ENCODE data around the gene ZDHHC8. TPM values are rescaled to one million over a fixed set of nuclear protein-coding genes. Genes with fewer than 3 reads are reported as not detected.

The ZDHHC8 gene
- total RNA-seq, 2 experiments from 2014 or later = 26.4 to 31.3 TPM

DNA sequence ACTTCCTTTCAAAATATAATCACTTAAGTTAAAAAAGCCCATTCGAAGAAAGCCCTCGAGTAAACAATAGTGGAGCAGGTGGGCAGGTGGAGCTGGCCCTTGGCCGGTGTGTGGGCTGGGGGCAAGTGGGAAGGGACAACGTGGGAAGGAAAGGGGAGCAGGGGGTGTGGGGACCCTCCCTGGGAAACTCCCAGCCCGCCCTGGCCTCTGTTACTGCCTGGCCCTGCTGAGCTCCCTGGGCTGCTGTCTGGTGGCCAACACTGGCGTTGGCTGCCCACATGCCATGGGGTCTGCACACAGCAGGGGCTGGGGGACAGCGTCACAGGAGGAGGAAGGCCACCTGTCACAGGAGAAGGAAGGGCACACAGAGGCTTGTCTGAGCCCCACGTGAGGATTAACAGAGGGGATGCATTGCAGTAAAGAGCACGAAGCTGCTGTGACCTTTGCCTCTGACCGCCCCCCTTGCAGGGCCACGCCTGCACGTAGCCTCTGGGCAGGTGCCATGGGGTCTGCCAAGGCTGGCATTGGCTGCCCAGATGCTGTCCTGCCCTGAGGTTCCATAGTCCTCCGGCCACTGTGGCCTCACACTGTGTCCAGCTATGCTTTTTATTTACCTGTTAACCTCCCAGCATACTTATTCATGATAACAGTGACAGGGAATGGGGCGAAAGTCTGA, 55.4 kb downstream of the ZDHHC8 start:
- no peaks in the 10 kb centered on the region for H3K36me3 Mint-ChIP-seq (ENCODE audit: low read depth)
- no peaks in the 10 kb centered on the region for H3K4me1 Mint-ChIP-seq (ENCODE audit: low read depth)
- CTCF ChIA-PET = interaction anchor here (0.6 kb wide), 1 partner anchor 304 kb away, joined by 5 read pairs; no protein-coding TSS in a partner anchor
- no peaks in the 10 kb centered on the region for H3K9me3 Mint-ChIP-seq
- no peak overlapping the region for H3K27ac Mint-ChIP-seq
- DNase-seq = no peak
- no peaks in the 10 kb centered on the region for H3K27me3 Mint-ChIP-seq (ENCODE audit: low read depth)
- intact Hi-C loops (cut with micrococcal nuclease) = no loop called here
- no peak overlapping the region for H3K4me3 Mint-ChIP-seq

DNA sequence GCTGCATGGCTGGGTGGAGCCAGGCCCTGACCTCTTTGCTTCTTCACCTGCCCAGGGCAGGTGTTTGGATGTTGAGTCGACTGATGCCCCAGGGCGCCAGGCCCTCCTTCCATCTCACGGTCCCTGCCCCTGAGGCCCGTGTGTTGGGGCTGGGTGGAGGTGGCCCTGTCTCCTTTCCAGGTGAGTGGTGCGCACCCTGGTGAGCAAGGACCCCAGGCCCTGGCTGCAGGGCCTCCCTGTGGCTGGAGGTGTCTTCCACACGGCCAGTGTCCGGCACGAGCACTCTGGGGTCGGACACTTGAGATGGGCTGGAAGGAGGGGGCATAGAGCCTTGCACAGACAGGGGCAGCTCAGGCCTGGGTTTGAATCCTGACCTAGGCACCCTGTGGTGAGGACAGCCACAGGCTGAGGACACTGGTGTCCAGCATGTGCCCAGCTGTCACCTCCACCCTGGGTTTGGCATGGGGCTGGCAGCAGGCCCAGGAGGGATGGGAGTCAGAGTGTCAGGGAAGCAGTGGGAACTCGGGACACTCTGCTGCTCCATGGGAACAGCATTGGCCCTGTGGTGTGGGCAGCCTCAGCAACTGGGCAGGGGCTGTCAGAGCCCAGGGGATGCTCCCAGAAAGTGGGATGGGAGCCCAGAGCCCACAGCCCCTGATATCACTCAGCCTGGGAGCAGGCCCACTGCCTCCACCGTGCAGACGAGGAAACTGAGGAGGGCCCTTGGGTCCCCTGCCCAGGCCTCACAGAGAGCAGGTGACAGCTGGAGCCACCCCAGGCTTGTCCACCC, 56.4 kb downstream of the ZDHHC8 start:
- no peak overlapping the region for H3K27ac Mint-ChIP-seq
- H3K9me3 Mint-ChIP-seq = no peaks in the 10 kb centered on the region
- intact Hi-C loops (cut with micrococcal nuclease) = no loop called here
- CTCF ChIA-PET = no interaction called here
- no peaks in the 10 kb centered on the region for H3K36me3 Mint-ChIP-seq (ENCODE audit: low read depth)
- DNase-seq = no peak
- H3K27me3 Mint-ChIP-seq (ENCODE audit: low read depth) = no peaks in the 10 kb centered on the region
- H3K4me3 Mint-ChIP-seq = no peak overlapping the region
- no peaks in the 10 kb centered on the region for H3K4me1 Mint-ChIP-seq (ENCODE audit: low read depth)

DNA sequence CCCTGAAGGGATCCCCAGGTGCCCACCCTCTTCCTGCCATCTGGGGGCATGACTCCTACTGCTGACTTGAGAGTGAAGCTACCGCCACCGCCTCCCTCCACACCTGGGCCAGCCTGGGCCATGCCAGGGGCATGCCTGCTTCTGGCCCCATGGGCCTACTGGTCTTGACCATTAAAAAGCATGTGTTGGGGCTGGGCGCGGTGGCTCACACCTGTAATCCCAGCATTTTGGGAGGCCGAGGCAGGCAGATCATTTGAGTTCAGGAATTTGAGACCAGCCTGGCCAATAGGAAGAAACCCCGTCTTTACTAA, 56.9 kb downstream of the ZDHHC8 start:
- H3K27me3 Mint-ChIP-seq (ENCODE audit: low read depth) = no peaks in the 10 kb centered on the region
- no peak overlapping the region for H3K27ac Mint-ChIP-seq
- DNase-seq = no peak
- H3K36me3 Mint-ChIP-seq (ENCODE audit: low read depth) = no peaks in the 10 kb centered on the region
- CTCF ChIA-PET = no interaction called here
- intact Hi-C loops (cut with micrococcal nuclease) = no loop called here
- no peak overlapping the region for H3K4me3 Mint-ChIP-seq
- H3K9me3 Mint-ChIP-seq = no peaks in the 10 kb centered on the region
- no peaks in the 10 kb centered on the region for H3K4me1 Mint-ChIP-seq (ENCODE audit: low read depth)

DNA sequence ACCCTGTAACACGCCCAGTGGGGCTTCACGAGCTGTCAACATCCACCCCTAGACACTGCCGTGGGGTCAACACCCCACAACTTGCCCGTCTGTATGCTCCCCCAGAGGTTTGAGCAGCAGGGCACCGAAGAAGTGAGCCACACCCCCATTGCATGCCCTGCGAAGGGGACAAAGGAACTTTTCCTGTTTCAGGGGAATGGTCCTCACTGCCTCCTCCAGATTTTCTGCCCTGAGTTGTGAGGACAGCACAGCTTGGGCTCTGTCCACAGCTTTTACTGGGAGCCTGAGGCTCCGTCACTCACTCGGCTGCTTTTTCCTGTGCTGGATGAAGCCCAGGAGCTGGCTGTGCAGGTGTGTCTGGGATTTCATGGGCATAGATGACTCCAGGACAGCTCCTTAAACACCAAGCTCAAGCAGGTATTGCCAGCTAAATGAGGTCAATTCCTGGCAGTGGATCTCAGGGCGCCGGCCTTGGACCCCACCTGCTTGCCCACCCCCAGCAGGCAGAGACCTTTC, 59.5 kb downstream of the ZDHHC8 start:
- intact Hi-C loops (cut with micrococcal nuclease) = no loop called here
- Mint-ChIP-seq H3K4me1 (ENCODE audit: low read depth) (no peaks in the 10 kb centered on the region), H3K27ac (no peak overlapping the region), H3K36me3 (ENCODE audit: low read depth) (no peaks in the 10 kb centered on the region), H3K9me3 (no peaks in the 10 kb centered on the region), H3K4me3 (no peak overlapping the region), H3K27me3 (ENCODE audit: low read depth) (no peaks in the 10 kb centered on the region)
- DNase-seq = no peak
- CTCF ChIA-PET = no interaction called here

DNA sequence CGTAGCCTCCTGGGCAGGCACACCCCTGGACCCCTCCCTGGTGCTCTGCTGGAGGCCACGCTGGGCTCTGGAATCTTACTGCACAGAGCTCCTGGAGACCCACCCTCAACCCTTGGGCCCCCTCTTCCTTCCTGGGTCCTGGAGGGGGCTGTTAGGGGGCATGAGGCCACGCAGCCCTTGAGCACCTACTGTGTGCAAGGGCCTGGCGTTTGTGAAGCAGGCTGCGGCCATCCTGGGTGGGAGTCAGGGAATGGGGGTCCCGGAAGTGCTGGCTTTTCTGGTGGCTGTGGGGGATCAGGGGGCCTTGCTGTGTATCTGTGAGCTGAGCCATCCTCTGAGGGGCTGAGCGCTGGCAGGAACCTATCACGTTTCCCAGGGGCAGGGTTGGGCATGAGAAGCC, 60.2 kb downstream of the ZDHHC8 start:
- Mint-ChIP-seq H3K27ac (no peak overlapping the region), H3K4me3 (no peak overlapping the region), H3K36me3 (ENCODE audit: low read depth) (no peaks in the 10 kb centered on the region), H3K9me3 (no peaks in the 10 kb centered on the region), H3K27me3 (ENCODE audit: low read depth) (no peaks in the 10 kb centered on the region), H3K4me1 (ENCODE audit: low read depth) (no peaks in the 10 kb centered on the region)
- CTCF ChIA-PET = no interaction called here
- DNase-seq = no peak
- intact Hi-C loops (cut with micrococcal nuclease) = no loop called here

DNA sequence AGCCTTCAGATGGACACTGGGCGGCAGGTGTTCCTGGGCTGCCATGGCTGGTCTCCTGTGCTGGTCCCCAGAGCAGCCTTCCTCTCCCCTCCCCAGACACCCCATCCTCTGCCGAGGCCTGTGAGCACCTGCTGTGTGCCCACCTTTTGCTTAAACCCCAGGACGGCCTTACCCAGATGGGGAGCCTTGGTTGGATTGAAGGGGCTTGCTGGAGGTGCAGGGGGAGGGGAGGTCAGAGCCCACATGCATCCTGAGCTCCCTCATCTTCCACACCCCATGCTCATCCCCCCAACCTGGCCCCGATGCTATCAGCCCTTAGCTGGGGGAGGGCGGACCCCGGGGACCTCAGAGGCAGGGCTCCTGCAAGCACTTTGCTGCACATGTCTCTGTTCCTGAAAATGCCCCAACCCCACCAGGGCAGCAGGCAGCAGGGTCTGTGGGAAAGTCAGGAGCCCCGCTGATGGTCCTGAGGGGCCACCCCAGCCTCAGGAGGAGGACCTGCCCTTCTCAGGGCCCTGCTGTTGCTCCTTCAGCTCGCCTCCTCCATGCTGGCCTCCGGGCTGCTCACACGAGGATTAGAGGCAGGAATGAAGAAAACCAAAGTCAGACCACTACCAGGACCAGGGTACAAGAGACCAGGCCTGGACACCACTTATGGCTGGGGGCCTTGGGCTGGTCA, 60.8 kb downstream of the ZDHHC8 start:
- no peak overlapping the region for H3K27ac Mint-ChIP-seq
- no peaks in the 10 kb centered on the region for H3K4me1 Mint-ChIP-seq (ENCODE audit: low read depth)
- H3K36me3 Mint-ChIP-seq (ENCODE audit: low read depth) = no peaks in the 10 kb centered on the region
- CTCF ChIA-PET = no interaction called here
- H3K27me3 Mint-ChIP-seq (ENCODE audit: low read depth) = no peaks in the 10 kb centered on the region
- no peak for DNase-seq
- intact Hi-C loops (cut with micrococcal nuclease) = no loop called here
- H3K9me3 Mint-ChIP-seq = no peaks in the 10 kb centered on the region
- H3K4me3 Mint-ChIP-seq = no peak overlapping the region

DNA sequence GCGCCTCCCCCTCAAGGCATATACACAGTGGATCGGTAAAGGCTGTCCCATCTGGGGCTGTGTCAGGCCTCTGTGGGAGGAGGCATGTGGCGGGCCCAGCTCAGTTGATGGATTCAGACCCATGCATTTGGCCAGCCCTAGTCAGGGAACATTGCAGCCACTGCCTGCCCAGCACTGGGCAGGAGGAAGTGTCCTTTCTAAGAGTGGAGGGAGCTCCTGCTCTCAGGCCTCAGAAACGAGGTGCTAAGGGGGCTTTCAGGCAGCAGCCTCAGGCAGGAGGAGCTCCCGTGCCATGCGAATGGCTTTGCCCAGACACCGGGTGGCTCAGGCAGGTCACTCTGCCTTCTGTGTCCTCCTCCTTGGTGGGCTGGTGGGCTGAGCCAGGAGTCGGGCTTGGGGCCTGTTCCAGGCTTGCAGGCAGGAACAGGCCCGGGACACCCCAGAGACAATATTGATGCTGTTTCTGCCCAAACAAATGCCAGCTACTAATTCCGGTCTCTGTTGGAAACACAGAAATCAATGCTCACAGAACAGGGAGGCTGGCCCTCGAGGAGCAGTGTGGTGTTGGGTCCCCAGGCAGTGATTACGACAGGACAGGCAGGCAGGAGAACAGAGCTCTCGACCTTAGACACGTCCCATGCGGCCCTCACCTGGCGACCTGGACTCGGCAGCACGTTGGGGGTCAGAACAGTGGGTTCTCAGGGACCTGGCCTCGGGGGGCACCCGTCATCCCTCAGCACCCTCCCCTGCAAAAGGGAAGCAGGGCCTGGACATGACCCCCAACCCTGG, 61.6 kb downstream of the ZDHHC8 start:
- Mint-ChIP-seq H3K36me3 (ENCODE audit: low read depth) (no peaks in the 10 kb centered on the region), H3K27me3 (ENCODE audit: low read depth) (no peaks in the 10 kb centered on the region), H3K27ac (no peak overlapping the region), H3K4me3 (no peak overlapping the region), H3K4me1 (ENCODE audit: low read depth) (no peaks in the 10 kb centered on the region), H3K9me3 (no peaks in the 10 kb centered on the region)
- DNase-seq = no peak
- intact Hi-C loops (cut with micrococcal nuclease) = no loop called here
- CTCF ChIA-PET = no interaction called here

DNA sequence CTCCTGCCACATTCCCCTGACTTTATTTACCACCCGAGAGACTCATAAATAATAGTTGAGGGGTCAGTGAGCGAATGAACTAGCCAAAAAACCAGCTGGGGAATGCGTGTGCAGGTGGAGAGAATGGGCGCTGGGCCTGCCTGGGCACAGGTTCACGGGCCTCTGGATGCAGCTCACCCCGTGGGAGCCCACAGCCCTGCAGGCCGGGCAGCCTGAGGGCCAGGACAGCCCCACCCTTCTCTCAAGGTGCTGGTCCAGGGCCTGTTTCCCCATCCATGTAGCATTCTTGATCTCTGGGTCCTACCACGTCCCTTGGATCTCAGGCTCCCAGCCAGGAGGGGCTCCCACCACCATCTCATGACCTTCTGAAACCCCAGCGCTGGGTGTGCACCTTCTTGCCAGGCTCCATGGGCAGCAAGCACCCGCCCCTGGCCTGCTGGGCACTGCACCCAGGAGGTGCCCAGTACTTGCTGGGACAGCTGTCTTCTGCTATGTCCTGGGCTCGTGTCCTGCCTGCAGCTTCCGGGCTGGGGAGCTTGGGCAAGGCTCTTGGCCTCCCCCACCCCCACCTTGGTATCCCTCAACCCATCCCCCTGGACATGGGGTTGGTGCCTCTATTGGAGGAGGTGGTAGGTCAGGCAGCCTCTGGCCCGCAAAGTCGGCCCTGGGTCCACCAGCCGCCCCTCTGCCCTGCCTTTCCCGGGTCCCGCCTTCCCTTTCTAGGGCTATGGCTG, 62.3 kb downstream of the ZDHHC8 start:
- Mint-ChIP-seq H3K27ac (no peak overlapping the region), H3K36me3 (ENCODE audit: low read depth) (no peaks in the 10 kb centered on the region), H3K4me1 (ENCODE audit: low read depth) (no peaks in the 10 kb centered on the region), H3K27me3 (ENCODE audit: low read depth) (no peaks in the 10 kb centered on the region), H3K9me3 (no peaks in the 10 kb centered on the region), H3K4me3 (no peak overlapping the region)
- CTCF ChIA-PET = no interaction called here
- no peak for DNase-seq
- intact Hi-C loops (cut with micrococcal nuclease) = no loop called here

DNA sequence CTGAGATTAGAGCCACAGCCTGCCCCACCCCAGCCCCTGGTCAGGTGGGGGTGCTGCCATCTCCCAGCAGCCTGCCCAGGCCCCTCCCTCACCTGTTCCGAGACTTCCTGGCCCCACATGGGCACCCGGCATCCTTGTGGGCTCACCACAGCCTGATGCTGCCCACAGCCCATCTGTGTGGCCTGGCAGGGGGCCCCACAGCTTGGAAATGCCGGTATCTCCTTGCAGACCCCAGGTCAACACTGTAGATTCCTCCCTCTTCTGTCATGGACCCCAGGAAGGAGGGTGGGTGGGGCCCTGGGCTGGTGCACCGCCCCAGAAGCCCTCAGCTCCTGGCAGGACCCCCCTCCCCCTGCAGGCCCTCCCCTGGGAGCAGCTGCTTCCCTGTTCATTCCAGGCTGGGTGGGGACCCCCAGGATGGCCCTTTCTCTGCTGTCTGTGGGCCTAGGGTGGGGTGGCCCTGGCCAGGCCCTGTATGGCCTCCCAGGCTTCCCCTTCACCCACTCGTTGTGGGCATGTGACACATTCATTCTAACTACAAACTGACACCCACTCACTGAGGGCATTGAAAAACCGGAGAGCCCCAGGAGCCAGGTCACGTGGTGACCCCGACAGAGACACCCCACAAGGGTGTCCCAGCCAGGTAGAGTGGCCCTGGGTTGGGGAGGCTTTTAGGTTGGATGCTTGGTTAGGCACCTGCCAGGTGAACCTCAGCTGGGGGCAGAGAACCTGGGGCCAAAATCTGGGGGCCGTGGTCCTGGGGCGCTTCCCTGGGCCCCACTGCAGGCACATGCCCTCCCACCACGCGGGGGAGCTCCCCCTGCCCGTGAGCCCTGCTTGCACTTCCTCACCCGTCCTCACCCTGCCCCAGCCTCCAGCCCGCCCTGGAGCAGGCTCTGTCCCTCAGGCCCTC, 63.3 kb downstream of the ZDHHC8 start:
- no peak overlapping the region for H3K27ac Mint-ChIP-seq
- CTCF ChIA-PET = no interaction called here
- H3K36me3 Mint-ChIP-seq (ENCODE audit: low read depth) = no peaks in the 10 kb centered on the region
- no peaks in the 10 kb centered on the region for H3K9me3 Mint-ChIP-seq
- no peaks in the 10 kb centered on the region for H3K4me1 Mint-ChIP-seq (ENCODE audit: low read depth)
- no peak overlapping the region for H3K4me3 Mint-ChIP-seq
- no peak for DNase-seq
- intact Hi-C loops (cut with micrococcal nuclease) = no loop called here
- no peaks in the 10 kb centered on the region for H3K27me3 Mint-ChIP-seq (ENCODE audit: low read depth)

DNA sequence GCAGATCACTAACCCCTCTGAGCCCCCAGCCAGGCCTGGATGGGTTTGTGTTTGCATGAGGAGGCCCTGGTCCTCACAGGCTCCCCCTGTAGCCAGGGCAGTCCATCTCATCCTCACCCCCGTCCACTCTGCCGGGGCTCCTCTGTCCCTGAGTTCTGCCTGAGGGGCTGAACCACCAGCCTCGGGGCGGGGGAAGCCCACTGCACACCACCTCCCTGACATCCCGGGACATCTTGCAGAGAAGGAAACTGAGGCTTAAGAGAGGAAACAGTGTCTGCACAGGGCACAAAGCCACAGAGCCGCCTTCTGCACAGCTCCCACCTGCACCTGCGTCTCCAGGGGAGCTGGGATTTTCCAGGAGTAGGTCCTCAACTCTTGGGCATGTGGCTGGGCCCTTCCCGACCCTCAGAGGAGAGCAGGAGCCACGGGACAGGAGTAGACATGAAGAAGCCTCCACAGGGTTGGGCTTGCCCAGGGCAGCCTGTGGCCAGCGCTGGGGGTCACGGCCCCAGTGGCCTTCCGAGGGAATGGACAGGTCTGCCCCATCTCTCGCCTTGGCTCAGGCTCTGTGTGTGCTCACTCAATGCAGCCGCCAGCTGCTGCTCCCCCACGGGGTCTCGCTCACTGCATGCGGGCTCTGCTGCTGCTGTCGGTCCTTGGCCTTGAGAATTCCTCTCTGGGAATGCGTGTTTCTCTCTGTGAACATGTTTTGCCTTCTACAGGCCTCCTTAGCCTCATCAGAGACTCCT, 64.7 kb downstream of the ZDHHC8 start:
- intact Hi-C loops (cut with micrococcal nuclease) = no loop called here
- Mint-ChIP-seq H3K36me3 (ENCODE audit: low read depth) (no peaks in the 10 kb centered on the region), H3K4me3 (no peak overlapping the region), H3K27ac (no peak overlapping the region), H3K27me3 (ENCODE audit: low read depth) (no peaks in the 10 kb centered on the region), H3K9me3 (no peaks in the 10 kb centered on the region), H3K4me1 (ENCODE audit: low read depth) (no peaks in the 10 kb centered on the region)
- no peak for DNase-seq
- CTCF ChIA-PET = no interaction called here
